Activated CD4-positive, alpha-beta T cell treated with anti-CD3 and anti-CD28 coated beads, Interleukin-2, amount 10 ng/mL, durations not matched to agents 24 days and 14 days (primary cell): Measurements from ENCODE around the gene MGRN1. TPM values are rescaled to one million over a fixed set of nuclear protein-coding genes. Genes with fewer than 3 reads are reported as not detected.

Experiments
- DNase-seq: peaks from one replicate; pipeline ENCODE4 v3.0.0; 2022
- H3K27ac Mint-ChIP-seq: one replicate; pipeline ENCODE4 v1.8.0; 2022; ENCODE audit warnings: mild to moderate bottlenecking, mixed read lengths
- H3K27me3 Mint-ChIP-seq: one replicate; pipeline ENCODE4 v1.8.0; 2022; ENCODE audit warnings: mixed read lengths
- H3K36me3 Mint-ChIP-seq: one replicate; pipeline ENCODE4 v1.8.0; 2022; ENCODE audit warnings: low read depth, mild to moderate bottlenecking, mixed read lengths
- H3K4me1 Mint-ChIP-seq: one replicate; pipeline ENCODE4 v1.8.0; 2021; ENCODE audit warnings: mixed read lengths
- H3K4me3 Mint-ChIP-seq: one replicate; pipeline ENCODE4 v1.8.0; 2022; ENCODE audit warnings: mild to moderate bottlenecking, moderate library complexity, mixed read lengths
- H3K9me3 Mint-ChIP-seq: one replicate; pipeline ENCODE4 v1.8.0; 2021; ENCODE audit warnings: mixed read lengths
- intact Hi-C: fragments of 100-400 bp; cut with micrococcal nuclease; formaldehyde crosslinking; loops from one replicate; pipeline ENCODE4 v1.15.1; 2023
- total RNA-seq: library from RNA; stranded (reverse); gene quantifications from 2 replicates; pipeline ENCODE4 v1.2.3, GENCODE V29; 2022

Gene MGRN1
- total RNA-seq, 1 donor from 2014 or later = 103 TPM

GRCh38 chr16:4611337-4612021 is 13.1 kb upstream of the MGRN1 start:
- H3K4me3 Mint-ChIP-seq = no peak overlapping the region
- intact Hi-C loops = loop anchor here (5.0 to 10.0 kb wide), 2 partner anchors 184 to 483 kb away; partner anchors contain the start of genes DNAJA3 and EEF2KMT

GRCh38 chr16:4612474-4612931 is 12.1 kb upstream of the MGRN1 start:
- Mint-ChIP-seq H3K4me3 (no peak overlapping the region), H3K27ac (no peak overlapping the region), H3K36me3 (peaks cover 3% of the 10 kb centered on the region), H3K9me3 (no peaks in the 10 kb centered on the region), H3K27me3 (no peaks in the 10 kb centered on the region), H3K4me1 (peaks cover 7% of the 10 kb centered on the region)
- intact Hi-C loops = loop anchor here (5.0 to 10.0 kb wide), 2 partner anchors 185 to 482 kb away; partner anchors contain the start of genes DNAJA3 and EEF2KMT
- no peak for DNase-seq

More at GRCh38 chr16:4611337-4612021, 13.1 kb upstream of the MGRN1 start:
- H3K4me1 Mint-ChIP-seq = peaks cover 7% of the 10 kb centered on the region
- no peaks in the 10 kb centered on the region for H3K27me3 Mint-ChIP-seq
- peaks cover 3% of the 10 kb centered on the region for H3K36me3 Mint-ChIP-seq
- no peak overlapping the region for H3K27ac Mint-ChIP-seq
- DNase-seq = no peak
- no peaks in the 10 kb centered on the region for H3K9me3 Mint-ChIP-seq

GRCh38 chr16:4612977-4613635 is 11.5 kb upstream of the MGRN1 start:
- peak overlapping the region; percentile 72 for H3K4me3 Mint-ChIP-seq
- intact Hi-C loops = loop anchor here (5.0 to 10.0 kb wide), 2 partner anchors 186 to 482 kb away; partner anchors contain the start of genes DNAJA3 and EEF2KMT
- peaks cover 10% of the 10 kb centered on the region for H3K4me1 Mint-ChIP-seq
- no peak for DNase-seq
- no peak overlapping the region for H3K27ac Mint-ChIP-seq
- no peaks in the 10 kb centered on the region for H3K27me3 Mint-ChIP-seq
- no peaks in the 10 kb centered on the region for H3K9me3 Mint-ChIP-seq
- H3K36me3 Mint-ChIP-seq = peaks cover 3% of the 10 kb centered on the region

GRCh38 chr16:4613636-4614570 is 10.7 kb upstream of the MGRN1 start:
- intact Hi-C loops = loop anchor here (5.0 to 10.0 kb wide), 2 partner anchors 187 to 481 kb away; partner anchors contain the start of genes DNAJA3 and EEF2KMT
- peak; percentile 80 for DNase-seq
- H3K27me3 Mint-ChIP-seq = no peaks in the 10 kb centered on the region
- H3K4me3 Mint-ChIP-seq = peak overlapping the region; percentile 72
- peaks cover 3% of the 10 kb centered on the region for H3K36me3 Mint-ChIP-seq
- peak overlapping the region; percentile 72 for H3K27ac Mint-ChIP-seq
- no peaks in the 10 kb centered on the region for H3K9me3 Mint-ChIP-seq
- peaks cover 12% of the 10 kb centered on the region for H3K4me1 Mint-ChIP-seq

GRCh38 chr16:4614571-4615383 is 9.8 kb upstream of the MGRN1 start, which contains the start of gene UBALD1:
Gene UBALD1 (minus strand): TSS chr16:4614888. CDS start chr16:4614797, 91 bp downstream.
- intact Hi-C loops = loop anchor here (5.0 to 10.0 kb wide), 3 partner anchors 77 to 480 kb away; partner anchors contain the start of genes CDIP1, DNAJA3 and EEF2KMT
- H3K27me3 Mint-ChIP-seq = no peaks in the 10 kb centered on the region
- peaks cover 12% of the 10 kb centered on the region for H3K4me1 Mint-ChIP-seq
- no peaks in the 10 kb centered on the region for H3K9me3 Mint-ChIP-seq
- peak within 1 kb of the TSS; percentile 94 for H3K27ac Mint-ChIP-seq
- peak; percentile 95 for DNase-seq
- H3K36me3 Mint-ChIP-seq = peaks cover 3% of the 10 kb centered on the region
- peak within 1 kb of the TSS; percentile 84 for H3K4me3 Mint-ChIP-seq

- H3K4me3 Mint-ChIP-seq = peak overlapping the region; percentile 84
- peaks cover 12% of the 10 kb centered on the region for H3K4me1 Mint-ChIP-seq
- H3K36me3 Mint-ChIP-seq = peaks cover 3% of the 10 kb centered on the region
- H3K27me3 Mint-ChIP-seq = no peaks in the 10 kb centered on the region
- H3K27ac Mint-ChIP-seq = peak overlapping the region; percentile 94
- H3K9me3 Mint-ChIP-seq = no peaks in the 10 kb centered on the region
- intact Hi-C loops = loop anchor here (1.0 to 10.0 kb wide), 7 partner anchors 9 to 479 kb away; partner anchors contain the start of genes ANKS3, CDIP1, DNAAF8 and EEF2KMT
- no peak for DNase-seq
These were observed 9.1 kb upstream of the MGRN1 start for GRCh38 chr16:4615384-4616046.

- H3K9me3 Mint-ChIP-seq = no peaks in the 10 kb centered on the region
- peaks cover 3% of the 10 kb centered on the region for H3K36me3 Mint-ChIP-seq
- intact Hi-C loops = loop anchor here (1.0 to 10.0 kb wide), 7 partner anchors 8 to 479 kb away; partner anchors contain the start of genes ANKS3, CDIP1, DNAAF8 and EEF2KMT
- no peaks in the 10 kb centered on the region for H3K27me3 Mint-ChIP-seq
- peaks cover 12% of the 10 kb centered on the region for H3K4me1 Mint-ChIP-seq
- DNase-seq = peak; percentile 100
- H3K4me3 Mint-ChIP-seq = peak overlapping the region; percentile 84
- peak overlapping the region; percentile 96 for H3K27ac Mint-ChIP-seq
These were observed 8.4 kb upstream of the MGRN1 start for GRCh38 chr16:4616047-4616811.

GRCh38 chr16:4617880-4618279 is 6.7 kb upstream of the MGRN1 start:
- Mint-ChIP-seq H3K27ac (peak overlapping the region; percentile 41), H3K36me3 (peaks cover 3% of the 10 kb centered on the region), H3K9me3 (no peaks in the 10 kb centered on the region), H3K4me3 (peak overlapping the region; percentile 23), H3K4me1 (peaks cover 12% of the 10 kb centered on the region), H3K27me3 (no peaks in the 10 kb centered on the region)
- intact Hi-C loops = loop anchor here (2.0 to 10.0 kb wide), 3 partner anchors 81 to 477 kb away; partner anchors contain the start of genes CDIP1, EEF2KMT and ZNF500
- no peak for DNase-seq

- intact Hi-C loops = loop anchor here (5.0 to 10.0 kb wide), 2 partner anchors 82 to 476 kb away; partner anchors contain the start of genes CDIP1 and EEF2KMT
- no peaks in the 10 kb centered on the region for H3K27me3 Mint-ChIP-seq
- H3K4me3 Mint-ChIP-seq = no peak overlapping the region
- H3K27ac Mint-ChIP-seq = no peak overlapping the region
- no peaks in the 10 kb centered on the region for H3K9me3 Mint-ChIP-seq
- H3K4me1 Mint-ChIP-seq = peaks cover 13% of the 10 kb centered on the region
- H3K36me3 Mint-ChIP-seq = peaks cover 3% of the 10 kb centered on the region
- DNase-seq = no peak
These were observed 5.8 kb upstream of the MGRN1 start for GRCh38 chr16:4618645-4619418.

GRCh38 chr16:4623593-4623992 is 1.0 kb upstream of the MGRN1 start:
- peak overlapping the region; percentile 98 for H3K4me3 Mint-ChIP-seq

More at GRCh38 chr16:4623593-4623992, 1.0 kb upstream of the MGRN1 start:
- peak overlapping the region; percentile 96 for H3K27ac Mint-ChIP-seq
- intact Hi-C loops = no loop called here
- no peak for DNase-seq
- no peaks in the 10 kb centered on the region for H3K9me3 Mint-ChIP-seq
- no peaks in the 10 kb centered on the region for H3K27me3 Mint-ChIP-seq
- peaks cover 18% of the 10 kb centered on the region for H3K36me3 Mint-ChIP-seq
- H3K4me1 Mint-ChIP-seq = peaks cover 30% of the 10 kb centered on the region
